Loucy (cell line): ENCODE data around the gene SLC50A1.

Source experiments
- H2AFZ ChIP-seq: fragments of 200-600 bp; sonication (generic); 2 replicates; pipeline ENCODE4 v1.6.0; 2016; ENCODE audit warnings: antibody characterized with exemption, mild to moderate bottlenecking, low read length, moderate library complexity
- H3F3A ChIP-seq: fragments of 200-600 bp; 2 replicates; pipeline ENCODE4 v1.6.0; 2016; ENCODE audit warnings: antibody characterized with exemption, low read depth, mild to moderate bottlenecking
- H3K27me3 ChIP-seq: fragments of 200-600 bp; sonication (generic); 2 replicates; pipeline ENCODE4 v1.6.1; 2014; ENCODE audit warnings: low read length, mild to moderate bottlenecking; ENCODE audit not compliant: insufficient read depth, poor library complexity, severe bottlenecking
- H3K36me3 ChIP-seq: fragments of 200-600 bp; sonication (generic); 2 replicates; pipeline ENCODE4 v1.6.1; 2016; ENCODE audit warnings: low read length; ENCODE audit not compliant: insufficient read depth
- H3K4me1 ChIP-seq: fragments of 200-600 bp; sonication (generic); 2 replicates; pipeline ENCODE4 v1.5.1; 2014; ENCODE audit warnings: low read length, mild to moderate bottlenecking; ENCODE audit not compliant: insufficient read depth, poor library complexity, severe bottlenecking
- H3K4me2 ChIP-seq: fragments of 200-600 bp; sonication (generic); 2 replicates; pipeline ENCODE4 v1.6.0; 2014; ENCODE audit warnings: antibody characterized with exemption, low read length, low read depth, mild to moderate bottlenecking; ENCODE audit not compliant: poor library complexity, severe bottlenecking
- H3K4me3 ChIP-seq: fragments of 200-600 bp; sonication (generic); 2 replicates; pipeline ENCODE4 v1.5.1; 2014; ENCODE audit warnings: low read length, mild to moderate bottlenecking, mixed read lengths; ENCODE audit not compliant: poor library complexity, severe bottlenecking
- H3K79me2 ChIP-seq: fragments of 200-600 bp; sonication (generic); 2 replicates; pipeline ENCODE4 v1.6.1; 2014; ENCODE audit warnings: low read length; ENCODE audit not compliant: insufficient read depth
- H3K9ac ChIP-seq: fragments of 200-600 bp; sonication (generic); 2 replicates; pipeline ENCODE4 v1.6.0; 2014; ENCODE audit warnings: mild to moderate bottlenecking, low read depth, low read length, moderate library complexity; ENCODE audit not compliant: poor library complexity, severe bottlenecking
- H3K9me2 ChIP-seq: fragments of 200-600 bp; sonication (generic); replicated peaks from 2 replicates; pipeline ENCODE4 v1.6.1; 2016; ENCODE audit warnings: low read depth, low read length, mixed read lengths
- H3K9me3 ChIP-seq: fragments of 200-600 bp; sonication (generic); 2 replicates; pipeline ENCODE4 v1.6.1; 2014; ENCODE audit warnings: mild to moderate bottlenecking, antibody characterized with exemption, low read length, low read depth; ENCODE audit not compliant: insufficient read depth
- H4K20me1 ChIP-seq: fragments of 200-600 bp; sonication (generic); 2 replicates; pipeline ENCODE4 v1.6.0; 2014; ENCODE audit warnings: antibody characterized with exemption, low read length, mild to moderate bottlenecking; ENCODE audit not compliant: insufficient read depth, poor library complexity, severe bottlenecking
- CTCF ChIP-seq: fragments of 200-600 bp; sonication (generic); conservative IDR thresholded peaks from 2 replicates; pipeline ENCODE4 v1.5.1; 2014; ENCODE audit warnings: mild to moderate bottlenecking, antibody characterized with exemption, low read length
- EZH2phosphoT487 ChIP-seq: fragments of 200-600 bp; IDR thresholded peaks from 2 replicates; pipeline ENCODE4 v1.6.1; 2018; ENCODE audit warnings: antibody characterized with exemption, mild to moderate bottlenecking, moderate library complexity, borderline replicate concordance

Gene SLC50A1

GRCh38 chr1:155179112-155180031 is 43.7 kb downstream of the SLC50A1 start:
- Histone ChIP-seq H3K9me3 (no peaks in the 10 kb centered on the region), H3K4me1 (peaks cover 15% of the 10 kb centered on the region), H3K4me3 (no peak overlapping the region), H2AFZ (no peak overlapping the region), H3K27me3 (no peaks in the 10 kb centered on the region), H4K20me1 (no peaks in the 10 kb centered on the region), H3K79me2 (no peaks in the 10 kb centered on the region), H3K9me2 (no peaks in the 10 kb centered on the region), H3F3A (peaks cover 5% of the 10 kb centered on the region), H3K36me3 (no peaks in the 10 kb centered on the region), H3K9ac (no peak overlapping the region), H3K4me2 (no peak overlapping the region)
- TF ChIP-seq EZH2phosphoT487, result no peak
- TF ChIP-seq CTCF, result no peak

- no peaks in the 10 kb centered on the region for H3K79me2 ChIP-seq
- peaks cover 5% of the 10 kb centered on the region for H3K4me1 ChIP-seq
- H3K4me2 ChIP-seq, result no peak overlapping the region
- H3K4me3 ChIP-seq, result no peak overlapping the region
- H2AFZ ChIP-seq, result no peak overlapping the region
- H3K9me2 ChIP-seq, result no peaks in the 10 kb centered on the region
- H4K20me1 ChIP-seq, result no peaks in the 10 kb centered on the region
- no peaks in the 10 kb centered on the region for H3K9me3 ChIP-seq
- H3F3A ChIP-seq, result no peaks in the 10 kb centered on the region
- no peak for TF ChIP-seq CTCF
- TF ChIP-seq EZH2phosphoT487, result no peak
- no peak overlapping the region for H3K9ac ChIP-seq
- H3K36me3 ChIP-seq, result no peaks in the 10 kb centered on the region
- H3K27me3 ChIP-seq, result no peaks in the 10 kb centered on the region
These were observed 45.9 kb downstream of the SLC50A1 start for GRCh38 chr1:155181371-155182051.

GRCh38 chr1:155182052-155182550 is 46.4 kb downstream of the SLC50A1 start:
- H3K79me2 ChIP-seq, result no peaks in the 10 kb centered on the region
- TF ChIP-seq CTCF, result no peak
- no peak for TF ChIP-seq EZH2phosphoT487
- H3K4me3 ChIP-seq, result no peak overlapping the region
- H3K4me1 ChIP-seq, result peaks cover under 1% of the 10 kb centered on the region
- H3K9me3 ChIP-seq, result no peaks in the 10 kb centered on the region
- no peak overlapping the region for H3K9ac ChIP-seq
- H2AFZ ChIP-seq, result no peak overlapping the region
- no peaks in the 10 kb centered on the region for H3K27me3 ChIP-seq
- no peaks in the 10 kb centered on the region for H3F3A ChIP-seq
- H3K9me2 ChIP-seq, result no peaks in the 10 kb centered on the region
- H3K4me2 ChIP-seq, result no peak overlapping the region
- no peaks in the 10 kb centered on the region for H3K36me3 ChIP-seq
- no peaks in the 10 kb centered on the region for H4K20me1 ChIP-seq
